Measurements from ENCODE around the gene FBXO46. TPM values are rescaled to one million over a fixed set of nuclear protein-coding genes. Genes with fewer than 3 reads are reported as not detected.

The FBXO46 gene
- polyA plus RNA-seq, 2 of the 4 experiments (the other 2 are of a cell fraction), result 4.9 to 12.7 TPM

- ChIA-PET POLR2A (interaction anchor here (0.8 to 1.0 kb wide), 4 partner anchors 21 to 94 kb away, joined by 3 to 9 read pairs (median 4); partner anchors contain the start of genes QPCTL and SNRPD2), CTCF (interaction anchor here (0.6 to 9.3 kb wide), 9 partner anchors 10 to 471 kb away, joined by 3 to 90 read pairs (median 6); partner anchors contain the start of genes QPCTL and SNRPD2)
- TF ChIP-seq SREBF2 (IDR thresholded peaks at IDR 0.05) (no peak), ATOH8 (CRISPR knock-in tag; IDR thresholded peaks at IDR 0.05; ENCODE audit: low read depth) (no peak), HEYL (CRISPR knock-in tag; IDR thresholded peaks at IDR 0.05) (no peak), BCL3 (IDR thresholded peaks at IDR 0.05) (no peak), KDM5A (IDR thresholded peaks at IDR 0.05) (no peak), MAX (IDR thresholded peaks at IDR 0.05) (no peak), USF2 (IDR thresholded peaks at IDR 0.05) (no peak), KDM1A (IDR thresholded peaks at IDR 0.05; ENCODE audit: low read depth) (no peak), RFX5 (IDR thresholded peaks at IDR 0.05) (no peak), RCOR1 (IDR thresholded peaks at IDR 0.05; ENCODE audit: low read depth, low read length) (no peak)
- Histone ChIP-seq H3K9me3 (no peaks in the 10 kb centered on the region), H3K27ac (peak overlapping the region; percentile 60 to 76), H3K4me1 (peaks cover 27% of the 10 kb centered on the region), H3K4me3 (peak overlapping the region; percentile 39), H3K4me2 (peak overlapping the region; percentile 89)
- DNase-seq (ENCODE audit: low read depth in 1 of 2, low spot score in 1 of 2) (peak; percentile 97), ATAC-seq (peak; percentile 33 to 72), FAIRE-seq (no peak)
- WGBS (ENCODE audit: missing lambda C conversion rate), result 27% methylated on average over 38 of the region's 42 CpGs
Observed at GRCh38 chr19:45670670-45671453, 59.8 kb downstream of the FBXO46 start.

- TF ChIP-seq CHD4 (IDR thresholded peaks at IDR 0.05; ENCODE audit: borderline replicate concordance) (no peak), ZNF302 (CRISPR knock-in tag; IDR thresholded peaks at IDR 0.05) (no peak), ZSCAN20 (CRISPR knock-in tag; IDR thresholded peaks at IDR 0.05) (no peak), CBX8 (IDR thresholded peaks at IDR 0.05) (no peak), CHD2 (IDR thresholded peaks at IDR 0.05; ENCODE audit: low read length, partially characterized antibody) (no peak), ZFP36 (IDR thresholded peaks at IDR 0.05; ENCODE audit: borderline replicate concordance, partially characterized antibody) (no peak), NPAS2 (CRISPR knock-in tag; IDR thresholded peaks at IDR 0.05; ENCODE audit: borderline replicate concordance) (no peak), REST (IDR thresholded peaks at IDR 0.05) (no peak), MYC (IDR thresholded peaks at IDR 0.05; ENCODE audit: borderline replicate concordance, low read length) (no peak), FOSB (CRISPR knock-in tag; IDR thresholded peaks at IDR 0.05) (no peak), EHF (CRISPR knock-in tag; IDR thresholded peaks at IDR 0.05) (no peak), KDM5A (IDR thresholded peaks at IDR 0.05) (no peak), EP300 (IDR thresholded peaks at IDR 0.05) (no peak), KDM1A (IDR thresholded peaks at IDR 0.05; ENCODE audit: low read depth) (no peak), RFX5 (IDR thresholded peaks at IDR 0.05) (no peak), RNF2 (IDR thresholded peaks at IDR 0.05; ENCODE audit: borderline replicate concordance, low read depth) (no peak), ATOH8 (CRISPR knock-in tag; IDR thresholded peaks at IDR 0.05; ENCODE audit: low read depth) (no peak), MAZ (IDR thresholded peaks at IDR 0.05; ENCODE audit: borderline replicate concordance, low read depth, low read length) (no peak), HES2 (IDR thresholded peaks at IDR 0.05) (no peak)
- Histone ChIP-seq H3K4me1 (peaks cover 27% of the 10 kb centered on the region), H3K4me2 (peak overlapping the region; percentile 100), H3K9me3 (no peaks in the 10 kb centered on the region), H3K27ac (peak overlapping the region; percentile 65 to 81), H3K4me3 (peak overlapping the region; percentile 46)
- 3% methylated on average over 19 of the region's 19 CpGs for WGBS (ENCODE audit: missing lambda C conversion rate)
- ATAC-seq (peak; percentile 4 to 11), DNase-seq (ENCODE audit: low read depth in 1 of 2, low spot score in 1 of 2) (no peak), FAIRE-seq (no peak)
- CTCF ChIA-PET, result interaction anchor here (0.6 to 9.3 kb wide), 8 partner anchors 10 to 229 kb away, joined by 3 to 90 read pairs (median 8); partner anchors contain the start of gene EML2
- POLR2A ChIA-PET, result interaction anchor here (0.8 to 1.7 kb wide), 2 partner anchors 9 to 24 kb away, joined by 6 read pairs; partner anchors contain the start of genes QPCTL and SNRPD2
Observed at GRCh38 chr19:45668342-45668871, 62.3 kb downstream of the FBXO46 start.
